HL-60 (cell line): ENCODE measurements around the gene TASOR2.

Experiments
- DNase-seq, 2 experiments: peaks; one replicate each; pipeline ENCODE4 v3.0.0-alpha.2; 2010 to 2020; ENCODE audit warnings: low read depth in 1 of 2, low spot score in 1 of 2
- H3K27ac ChIP-seq: fragments of 250-450 bp; sonication (Bioruptor Pico); replicated peaks from 2 replicates; pipeline ENCODE4 v1.5.1; 2020; ENCODE audit warnings: mild to moderate bottlenecking, moderate library complexity
- H3K27me3 ChIP-seq: fragments of 250-450 bp; sonication (Bioruptor Pico); 2 replicates; pipeline ENCODE4 v1.5.1; 2021; ENCODE audit warnings: mild to moderate bottlenecking, moderate library complexity; ENCODE audit not compliant: insufficient read depth, poor library complexity, severe bottlenecking
- H3K4me3 ChIP-seq: replicated peaks from 2 replicates; pipeline ENCODE4 v1.5.1; 2011; ENCODE audit warnings: mild to moderate bottlenecking, control low read depth, low read length; ENCODE audit not compliant: insufficient read depth
- GABPA ChIP-seq: IDR thresholded peaks from 2 replicates; pipeline ENCODE4 v1.6.1; 2012; ENCODE audit warnings: low read depth
- POLR2AphosphoS5 ChIP-seq: IDR thresholded peaks from 2 replicates; pipeline ENCODE4 v1.6.1; 2012; ENCODE audit warnings: low read depth
- SPI1 ChIP-seq: IDR thresholded peaks from 2 replicates; pipeline ENCODE4 v1.6.1; 2012; ENCODE audit warnings: low read depth, mild to moderate bottlenecking, borderline replicate concordance
- TF ChIP-seq, protein P1 (sequence below): IDR thresholded peaks from one replicate; pipeline ENCODE4 v1.5.1; 2011; ENCODE audit warnings: low read length, control low read depth, inconsistent platforms; ENCODE audit not compliant: insufficient read depth
- TF ChIP-seq, protein P2 (sequence below): IDR thresholded peaks from 2 replicates; pipeline ENCODE4 v1.6.1; 2012; ENCODE audit warnings: low read depth; ENCODE audit not compliant: insufficient replicate concordance

TASOR2 gene

DNA sequence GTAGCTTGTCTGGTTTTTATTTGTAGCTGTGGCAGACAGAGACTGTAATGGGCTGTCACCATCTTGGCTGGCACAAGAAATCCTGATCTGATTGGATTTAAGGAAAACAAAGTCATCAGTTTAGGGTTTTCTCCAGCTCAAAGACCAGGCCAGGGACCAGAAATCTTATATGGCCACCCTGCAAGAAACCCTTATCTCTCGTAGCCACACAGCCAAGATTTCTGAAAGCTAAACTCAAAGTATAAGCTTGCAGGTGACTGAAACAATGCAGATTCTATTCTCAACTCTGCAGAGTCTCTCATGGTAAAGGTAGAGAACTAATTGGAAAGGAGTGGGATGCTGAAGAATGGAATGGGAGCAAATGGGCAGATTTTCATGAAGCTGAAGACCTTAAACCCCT lies 15.0 kb upstream of the TASOR2 start:
- H3K27me3 ChIP-seq: no peaks in the 10 kb centered on the region
- DNase-seq: no peak
- no peak overlapping the region for H3K4me3 ChIP-seq
- H3K27ac ChIP-seq: no peak overlapping the region
- TF ChIP-seq SPI1 (no peak), POLR2AphosphoS5 (no peak), GABPA (no peak)
- TF ChIP-seq, protein P1, sequence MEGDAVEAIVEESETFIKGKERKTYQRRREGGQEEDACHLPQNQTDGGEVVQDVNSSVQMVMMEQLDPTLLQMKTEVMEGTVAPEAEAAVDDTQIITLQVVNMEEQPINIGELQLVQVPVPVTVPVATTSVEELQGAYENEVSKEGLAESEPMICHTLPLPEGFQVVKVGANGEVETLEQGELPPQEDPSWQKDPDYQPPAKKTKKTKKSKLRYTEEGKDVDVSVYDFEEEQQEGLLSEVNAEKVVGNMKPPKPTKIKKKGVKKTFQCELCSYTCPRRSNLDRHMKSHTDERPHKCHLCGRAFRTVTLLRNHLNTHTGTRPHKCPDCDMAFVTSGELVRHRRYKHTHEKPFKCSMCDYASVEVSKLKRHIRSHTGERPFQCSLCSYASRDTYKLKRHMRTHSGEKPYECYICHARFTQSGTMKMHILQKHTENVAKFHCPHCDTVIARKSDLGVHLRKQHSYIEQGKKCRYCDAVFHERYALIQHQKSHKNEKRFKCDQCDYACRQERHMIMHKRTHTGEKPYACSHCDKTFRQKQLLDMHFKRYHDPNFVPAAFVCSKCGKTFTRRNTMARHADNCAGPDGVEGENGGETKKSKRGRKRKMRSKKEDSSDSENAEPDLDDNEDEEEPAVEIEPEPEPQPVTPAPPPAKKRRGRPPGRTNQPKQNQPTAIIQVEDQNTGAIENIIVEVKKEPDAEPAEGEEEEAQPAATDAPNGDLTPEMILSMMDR: no peak
- TF ChIP-seq, protein P2, sequence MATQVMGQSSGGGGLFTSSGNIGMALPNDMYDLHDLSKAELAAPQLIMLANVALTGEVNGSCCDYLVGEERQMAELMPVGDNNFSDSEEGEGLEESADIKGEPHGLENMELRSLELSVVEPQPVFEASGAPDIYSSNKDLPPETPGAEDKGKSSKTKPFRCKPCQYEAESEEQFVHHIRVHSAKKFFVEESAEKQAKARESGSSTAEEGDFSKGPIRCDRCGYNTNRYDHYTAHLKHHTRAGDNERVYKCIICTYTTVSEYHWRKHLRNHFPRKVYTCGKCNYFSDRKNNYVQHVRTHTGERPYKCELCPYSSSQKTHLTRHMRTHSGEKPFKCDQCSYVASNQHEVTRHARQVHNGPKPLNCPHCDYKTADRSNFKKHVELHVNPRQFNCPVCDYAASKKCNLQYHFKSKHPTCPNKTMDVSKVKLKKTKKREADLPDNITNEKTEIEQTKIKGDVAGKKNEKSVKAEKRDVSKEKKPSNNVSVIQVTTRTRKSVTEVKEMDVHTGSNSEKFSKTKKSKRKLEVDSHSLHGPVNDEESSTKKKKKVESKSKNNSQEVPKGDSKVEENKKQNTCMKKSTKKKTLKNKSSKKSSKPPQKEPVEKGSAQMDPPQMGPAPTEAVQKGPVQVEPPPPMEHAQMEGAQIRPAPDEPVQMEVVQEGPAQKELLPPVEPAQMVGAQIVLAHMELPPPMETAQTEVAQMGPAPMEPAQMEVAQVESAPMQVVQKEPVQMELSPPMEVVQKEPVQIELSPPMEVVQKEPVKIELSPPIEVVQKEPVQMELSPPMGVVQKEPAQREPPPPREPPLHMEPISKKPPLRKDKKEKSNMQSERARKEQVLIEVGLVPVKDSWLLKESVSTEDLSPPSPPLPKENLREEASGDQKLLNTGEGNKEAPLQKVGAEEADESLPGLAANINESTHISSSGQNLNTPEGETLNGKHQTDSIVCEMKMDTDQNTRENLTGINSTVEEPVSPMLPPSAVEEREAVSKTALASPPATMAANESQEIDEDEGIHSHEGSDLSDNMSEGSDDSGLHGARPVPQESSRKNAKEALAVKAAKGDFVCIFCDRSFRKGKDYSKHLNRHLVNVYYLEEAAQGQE: no peak

DNA sequence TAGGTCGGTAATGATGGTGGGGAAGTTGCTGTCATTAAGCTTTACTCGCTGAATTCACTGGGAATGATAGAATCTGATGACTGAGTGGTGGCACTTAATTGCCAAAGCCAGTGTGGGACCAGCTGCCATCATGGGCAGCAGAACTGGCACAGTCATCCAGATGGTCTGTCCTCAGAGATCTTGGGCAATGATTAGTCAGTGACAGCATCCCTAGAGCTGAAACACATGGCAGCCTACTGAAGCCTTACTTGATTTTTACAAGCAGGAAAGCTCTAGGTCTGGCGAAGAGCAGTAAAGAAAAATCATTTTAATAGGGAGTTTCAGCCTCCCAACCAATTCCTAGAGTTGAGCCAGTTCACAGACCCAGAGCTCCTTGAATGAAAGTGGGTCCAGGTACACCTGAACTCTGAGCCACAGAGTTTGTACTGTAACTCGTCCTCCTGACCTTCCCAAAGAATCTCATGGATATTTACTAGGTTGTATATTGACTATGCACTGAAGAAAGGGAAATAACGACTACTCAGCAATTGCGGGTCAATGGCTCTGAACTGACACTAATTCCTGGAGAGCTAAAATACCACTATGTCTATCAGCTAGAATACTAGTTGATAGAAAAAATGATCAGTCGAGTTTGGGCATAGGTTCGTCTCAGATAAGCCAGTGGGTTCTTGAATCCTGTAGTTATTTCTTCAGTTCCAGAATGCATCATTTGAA lies 13.8 kb upstream of the TASOR2 start:
- DNase-seq: no peak
- Histone ChIP-seq H3K4me3 (no peak overlapping the region), H3K27me3 (no peaks in the 10 kb centered on the region), H3K27ac (no peak overlapping the region)
- no peak for TF ChIP-seq POLR2AphosphoS5
- TF ChIP-seq, protein P1: no peak
- no peak for TF ChIP-seq GABPA
- no peak for TF ChIP-seq SPI1

- no peaks in the 10 kb centered on the region for H3K27me3 ChIP-seq
- no peak overlapping the region for H3K27ac ChIP-seq
- H3K4me3 ChIP-seq: no peak overlapping the region
- TF ChIP-seq, protein P1: no peak
- no peak for TF ChIP-seq GABPA
- TF ChIP-seq, protein P2: no peak
- TF ChIP-seq POLR2AphosphoS5: no peak
- no peak for TF ChIP-seq SPI1
- DNase-seq: no peak
Measured at GRCh38 chr10:5678397-5679036, 6.1 kb upstream of the TASOR2 start.
